Astrocyte (in vitro differentiated cells and primary cell): ENCODE measurements around the gene CD4. TPM values are rescaled to one million over a fixed set of nuclear protein-coding genes. Genes with fewer than 3 reads are reported as not detected.

Experiments
- DNase-seq: peaks from one replicate; pipeline ENCODE4 v3.0.0-alpha.2; 2010; ENCODE audit warnings: low read depth
- FAIRE-seq: peaks from 2 replicates; lab custom pipeline; 2011; peaks lifted over from hg19 to GRCh38; lab: Jason Lieb, UNC
- H2AFZ ChIP-seq: 2 replicates; pipeline ENCODE4 v1.6.0; 2012; ENCODE audit warnings: low read depth, low read length, inconsistent platforms
- H3K27ac ChIP-seq: 2 replicates; pipeline ENCODE4 v1.5.1; 2011; ENCODE audit warnings: low read depth, low read length, inconsistent platforms
- H3K27me3 ChIP-seq: 2 replicates; pipeline ENCODE4 v1.6.0; 2011; ENCODE audit warnings: low read length, inconsistent platforms; ENCODE audit not compliant: insufficient read depth
- H3K36me3 ChIP-seq: 2 replicates; pipeline ENCODE4 v1.5.1; 2011; ENCODE audit warnings: low read length, inconsistent platforms; ENCODE audit not compliant: insufficient read depth
- H3K4me1 ChIP-seq: 2 replicates; pipeline ENCODE4 v1.5.1; 2011; ENCODE audit warnings: low read length, inconsistent platforms; ENCODE audit not compliant: insufficient read depth
- H3K4me2 ChIP-seq: 2 replicates; pipeline ENCODE4 v1.6.0; 2012; ENCODE audit warnings: low read length, inconsistent platforms
- H3K4me3 ChIP-seq: 2 replicates; pipeline ENCODE4 v1.5.1; 2011; ENCODE audit warnings: low read depth, mild to moderate bottlenecking, low read length, inconsistent platforms; ENCODE audit not compliant: insufficient read depth
- H3K79me2 ChIP-seq: 2 replicates; pipeline ENCODE4 v1.6.0; 2012; ENCODE audit warnings: mild to moderate bottlenecking, low read length, inconsistent platforms; ENCODE audit not compliant: insufficient read depth
- H3K9ac ChIP-seq: 2 replicates; pipeline ENCODE4 v1.6.0; 2012; ENCODE audit warnings: mild to moderate bottlenecking, low read length, inconsistent platforms
- H3K9me3 ChIP-seq: 2 replicates; pipeline ENCODE4 v1.5.1; 2012; ENCODE audit warnings: low read depth, mild to moderate bottlenecking, low read length, inconsistent platforms; ENCODE audit not compliant: insufficient read depth
- H4K20me1 ChIP-seq: 2 replicates; pipeline ENCODE4 v1.6.0; 2012; ENCODE audit warnings: low read length, inconsistent platforms; ENCODE audit not compliant: insufficient read depth
- H3K27ac Mint-ChIP-seq: one replicate; pipeline ENCODE4 v1.8.0; 2021; ENCODE audit warnings: mild to moderate bottlenecking, mixed read lengths; ENCODE audit not compliant: unreplicated experiment
- H3K27me3 Mint-ChIP-seq: one replicate; pipeline ENCODE4 v1.8.0; 2021; ENCODE audit warnings: low read depth, mixed read lengths; ENCODE audit not compliant: unreplicated experiment
- H3K36me3 Mint-ChIP-seq: one replicate; pipeline ENCODE4 v1.8.0; 2021; ENCODE audit warnings: low read depth, mixed read lengths; ENCODE audit not compliant: unreplicated experiment
- H3K4me1 Mint-ChIP-seq: one replicate; pipeline ENCODE4 v1.8.0; 2021; ENCODE audit warnings: low read depth, mixed read lengths; ENCODE audit not compliant: unreplicated experiment
- H3K4me3 Mint-ChIP-seq: one replicate; pipeline ENCODE4 v1.8.0; 2021; ENCODE audit warnings: mild to moderate bottlenecking, moderate library complexity, mixed read lengths; ENCODE audit not compliant: unreplicated experiment
- H3K9me3 Mint-ChIP-seq: one replicate; pipeline ENCODE4 v1.8.0; 2021; ENCODE audit warnings: mild to moderate bottlenecking, mixed read lengths; ENCODE audit not compliant: unreplicated experiment
- CTCF ChIP-seq: IDR thresholded peaks from 2 replicates; pipeline ENCODE4 v1.5.1; 2011; ENCODE audit warnings: low read depth, mild to moderate bottlenecking, inconsistent platforms, low read length, moderate library complexity; ENCODE audit not compliant: insufficient read depth
- EZH2 ChIP-seq: IDR thresholded peaks from 2 replicates; pipeline ENCODE4 v1.6.1; 2012; ENCODE audit warnings: mild to moderate bottlenecking, low read length, inconsistent platforms; ENCODE audit not compliant: insufficient read depth
- total RNA-seq: library from RNA; stranded (reverse); gene quantifications from 2 replicates; pipeline ENCODE4 v1.2.1, GENCODE V29; 2021

CD4 gene
- total RNA-seq, 1 donor from 2014 or later, result 0.54 TPM

- H3K79me2 ChIP-seq, result no peaks in the 10 kb centered on the region
- H3K36me3 Mint-ChIP-seq, result no peaks in the 10 kb centered on the region
- FAIRE-seq, result no peak
Measured at GRCh38 chr12:6813363-6813762, 24.0 kb downstream of the CD4 start.

GRCh38 chr12:6816598-6816997, 27.3 kb downstream of the CD4 start:
- Histone ChIP-seq H3K9ac (no peak overlapping the region), H3K4me2 (no peak overlapping the region), H3K4me1 (peaks cover 4% of the 10 kb centered on the region), H4K20me1 (no peaks in the 10 kb centered on the region), H3K9me3 (no peaks in the 10 kb centered on the region), H3K36me3 (no peaks in the 10 kb centered on the region), H3K4me3 (no peak overlapping the region), H3K27ac (no peak overlapping the region), H2AFZ (no peak overlapping the region), H3K27me3 (no peaks in the 10 kb centered on the region), H3K79me2 (no peaks in the 10 kb centered on the region)
- Mint-ChIP-seq H3K27ac (no peak overlapping the region), H3K27me3 (peaks cover 19% of the 10 kb centered on the region), H3K36me3 (no peaks in the 10 kb centered on the region), H3K4me1 (peaks cover 12% of the 10 kb centered on the region), H3K9me3 (no peaks in the 10 kb centered on the region), H3K4me3 (no peak overlapping the region)
- no peak for TF ChIP-seq CTCF
- no peak for DNase-seq
- no peak for FAIRE-seq

More at GRCh38 chr12:6813363-6813762, 24.0 kb downstream of the CD4 start:
- H3K4me1 Mint-ChIP-seq, result peaks cover 9% of the 10 kb centered on the region
- peaks cover 3% of the 10 kb centered on the region for H3K9me3 Mint-ChIP-seq
- no peaks in the 10 kb centered on the region for H3K9me3 ChIP-seq
- TF ChIP-seq EZH2 (no peak), CTCF (no peak)
- no peak overlapping the region for H3K9ac ChIP-seq
- H3K27me3 Mint-ChIP-seq, result peaks cover 19% of the 10 kb centered on the region
- no peak overlapping the region for H3K4me3 ChIP-seq
- no peak overlapping the region for H3K27ac Mint-ChIP-seq
- H3K4me1 ChIP-seq, result no peaks in the 10 kb centered on the region
- H3K4me2 ChIP-seq, result no peak overlapping the region
- DNase-seq, result no peak
- no peak overlapping the region for H3K4me3 Mint-ChIP-seq
- H3K36me3 ChIP-seq, result no peaks in the 10 kb centered on the region
- H4K20me1 ChIP-seq, result no peaks in the 10 kb centered on the region
- peaks cover 2% of the 10 kb centered on the region for H3K27me3 ChIP-seq
- no peak overlapping the region for H2AFZ ChIP-seq
- H3K27ac ChIP-seq, result no peak overlapping the region

GRCh38 chr12:6817098-6817497, 27.8 kb downstream of the CD4 start:
- Histone ChIP-seq H3K9me3 (no peaks in the 10 kb centered on the region), H4K20me1 (no peaks in the 10 kb centered on the region), H3K27ac (no peak overlapping the region), H3K9ac (no peak overlapping the region), H3K36me3 (no peaks in the 10 kb centered on the region), H3K79me2 (no peaks in the 10 kb centered on the region), H2AFZ (no peak overlapping the region), H3K4me1 (peaks cover 9% of the 10 kb centered on the region), H3K4me3 (no peak overlapping the region), H3K27me3 (no peaks in the 10 kb centered on the region), H3K4me2 (no peak overlapping the region)
- Mint-ChIP-seq H3K4me3 (no peak overlapping the region), H3K27me3 (peaks cover 19% of the 10 kb centered on the region), H3K36me3 (no peaks in the 10 kb centered on the region), H3K9me3 (no peaks in the 10 kb centered on the region), H3K27ac (no peak overlapping the region), H3K4me1 (peaks cover 14% of the 10 kb centered on the region)
- TF ChIP-seq CTCF (no peak), EZH2 (no peak)
- DNase-seq, result no peak
- no peak for FAIRE-seq
